ENCODE results near the gene DBH.
"Not testable (repeated sequence)": the region's sequence is repeated elsewhere in the genome, so short reads cannot be mapped to it uniquely, and the experiment has no call there.

DBH gene

GRCh38 chr9:133666387-133666786, 30.2 kb downstream of the DBH start:
- no peak for DNase-seq (ENCODE audit: low spot score)

GRCh38 chr9:133666845-133667244, 30.7 kb downstream of the DBH start:
- DNase-seq (ENCODE audit: low spot score): no peak

GRCh38 chr9:133667759-133668450, 31.7 kb downstream of the DBH start:
- DNase-seq (ENCODE audit: low spot score): no peak

- DNase-seq (ENCODE audit: low spot score): no peak
Measured at GRCh38 chr9:133669182-133669801, 33.1 kb downstream of the DBH start.

- no peak for DNase-seq (ENCODE audit: low spot score)
Measured at GRCh38 chr9:133670466-133670865, 34.3 kb downstream of the DBH start.

- no peak for DNase-seq (ENCODE audit: low spot score)
Measured at GRCh38 chr9:133671371-133671770, 35.2 kb downstream of the DBH start.

GRCh38 chr9:133672503-133673257, 36.5 kb downstream of the DBH start:
- no peak for DNase-seq (ENCODE audit: low spot score)

GRCh38 chr9:133673258-133673655, 37.1 kb downstream of the DBH start:
- DNase-seq (ENCODE audit: low spot score): no peak

GRCh38 chr9:133674091-133674490, 37.9 kb downstream of the DBH start:
- no peak for DNase-seq (ENCODE audit: low spot score)

GRCh38 chr9:133675796-133676195, 39.6 kb downstream of the DBH start:
- not testable (repeated sequence) for DNase-seq (ENCODE audit: low spot score)

GRCh38 chr9:133676450-133676849, 40.3 kb downstream of the DBH start:
- DNase-seq (ENCODE audit: low spot score): no peak

- no peak for DNase-seq (ENCODE audit: low spot score)
Measured at GRCh38 chr9:133677126-133678010, 41.2 kb downstream of the DBH start.

- no peak for DNase-seq (ENCODE audit: low spot score)
Measured at GRCh38 chr9:133679056-133679455, 42.9 kb downstream of the DBH start.

GRCh38 chr9:133679466-133680061, 43.4 kb downstream of the DBH start:
- no peak for DNase-seq (ENCODE audit: low spot score)

GRCh38 chr9:133680250-133680975, 44.2 kb downstream of the DBH start:
- no peak for DNase-seq (ENCODE audit: low spot score)

GRCh38 chr9:133680976-133681657, 45.0 kb downstream of the DBH start:
- no peak for DNase-seq (ENCODE audit: low spot score)

- no peak for DNase-seq (ENCODE audit: low spot score)
Measured at GRCh38 chr9:133681658-133682306, 45.6 kb downstream of the DBH start.

GRCh38 chr9:133682818-133683585, 46.8 kb downstream of the DBH start:
- DNase-seq (ENCODE audit: low spot score): no peak

- peak; percentile 89 for DNase-seq (ENCODE audit: low spot score)
Measured at GRCh38 chr9:133683586-133684120, 47.5 kb downstream of the DBH start.
